Thyroid gland (tissue), 4 donors: ENCODE data around the gene DHX30.

Experiments used
- POLR2A ChIP-seq, 2 donors: fragments of 450-650 bp; IDR thresholded peaks; one replicate each; pipeline ENCODE4 v1.6.1; 2017; ENCODE audit warnings: antibody characterized with exemption in 2 of 2, mild to moderate bottlenecking in 2 of 2, moderate library complexity in 1 of 2
- TF ChIP-seq, protein P1 (sequence below), 6 experiments: fragments of 200-600 bp in 3 of 6; fragments of 450-650 bp in 3 of 6; sonication (generic) in 3 of 6; IDR thresholded peaks; one replicate each; pipeline ENCODE4 v1.5.1; 2016 to 2019; ENCODE audit warnings: antibody characterized with exemption in 6 of 6, mild to moderate bottlenecking in 2 of 6, inconsistent platforms in 1 of 6, moderate library complexity in 1 of 6

DNA sequence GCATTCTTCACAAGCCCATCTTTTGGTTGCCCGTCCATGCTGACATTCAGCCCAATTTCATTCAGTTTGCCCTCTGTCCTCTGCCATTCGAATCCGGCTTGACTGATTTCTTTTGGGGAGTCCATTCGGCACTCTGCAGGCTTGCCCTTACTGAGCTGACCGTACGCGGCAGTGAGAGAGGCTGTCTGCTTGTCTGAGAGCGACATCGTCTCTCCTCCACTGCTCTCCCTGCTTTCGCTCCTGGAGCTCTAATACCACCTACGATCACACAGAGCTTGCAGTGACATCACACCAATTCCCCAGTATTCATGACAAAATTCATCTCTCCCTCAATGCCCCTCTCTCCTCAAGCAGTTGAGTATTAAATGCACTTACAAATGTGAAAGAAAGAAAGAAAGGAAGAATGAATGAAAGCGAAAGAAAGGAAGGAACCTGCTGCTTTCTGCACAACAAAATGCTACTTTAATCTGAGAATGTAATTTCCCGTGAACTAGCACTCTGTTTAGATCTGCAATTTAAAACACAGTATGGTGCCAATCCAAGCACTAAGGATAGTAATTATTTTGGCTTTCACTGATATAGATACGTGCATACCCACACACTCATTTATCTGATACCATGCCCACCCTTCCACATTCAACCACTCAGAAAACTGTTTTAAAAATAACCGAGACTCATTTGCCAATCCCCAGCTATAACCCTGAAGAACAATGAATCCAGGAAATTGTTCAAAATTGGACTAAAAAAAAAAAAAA is 89.5 kb downstream of the DHX30 start:
- TF ChIP-seq, protein P1, sequence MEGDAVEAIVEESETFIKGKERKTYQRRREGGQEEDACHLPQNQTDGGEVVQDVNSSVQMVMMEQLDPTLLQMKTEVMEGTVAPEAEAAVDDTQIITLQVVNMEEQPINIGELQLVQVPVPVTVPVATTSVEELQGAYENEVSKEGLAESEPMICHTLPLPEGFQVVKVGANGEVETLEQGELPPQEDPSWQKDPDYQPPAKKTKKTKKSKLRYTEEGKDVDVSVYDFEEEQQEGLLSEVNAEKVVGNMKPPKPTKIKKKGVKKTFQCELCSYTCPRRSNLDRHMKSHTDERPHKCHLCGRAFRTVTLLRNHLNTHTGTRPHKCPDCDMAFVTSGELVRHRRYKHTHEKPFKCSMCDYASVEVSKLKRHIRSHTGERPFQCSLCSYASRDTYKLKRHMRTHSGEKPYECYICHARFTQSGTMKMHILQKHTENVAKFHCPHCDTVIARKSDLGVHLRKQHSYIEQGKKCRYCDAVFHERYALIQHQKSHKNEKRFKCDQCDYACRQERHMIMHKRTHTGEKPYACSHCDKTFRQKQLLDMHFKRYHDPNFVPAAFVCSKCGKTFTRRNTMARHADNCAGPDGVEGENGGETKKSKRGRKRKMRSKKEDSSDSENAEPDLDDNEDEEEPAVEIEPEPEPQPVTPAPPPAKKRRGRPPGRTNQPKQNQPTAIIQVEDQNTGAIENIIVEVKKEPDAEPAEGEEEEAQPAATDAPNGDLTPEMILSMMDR (IDR thresholded peaks at IDR 0.05) = no peak
- TF ChIP-seq POLR2A (IDR thresholded peaks at IDR 0.05) = no peak
